ENCODE results near the gene FXR2. TPM values are rescaled to one million over a fixed set of nuclear protein-coding genes. Genes with fewer than 3 reads are reported as not detected.

The FXR2 gene
- total and polyA plus RNA-seq, 9 donors, result 31.4 to 37.2 (median 35.1) TPM

DNA sequence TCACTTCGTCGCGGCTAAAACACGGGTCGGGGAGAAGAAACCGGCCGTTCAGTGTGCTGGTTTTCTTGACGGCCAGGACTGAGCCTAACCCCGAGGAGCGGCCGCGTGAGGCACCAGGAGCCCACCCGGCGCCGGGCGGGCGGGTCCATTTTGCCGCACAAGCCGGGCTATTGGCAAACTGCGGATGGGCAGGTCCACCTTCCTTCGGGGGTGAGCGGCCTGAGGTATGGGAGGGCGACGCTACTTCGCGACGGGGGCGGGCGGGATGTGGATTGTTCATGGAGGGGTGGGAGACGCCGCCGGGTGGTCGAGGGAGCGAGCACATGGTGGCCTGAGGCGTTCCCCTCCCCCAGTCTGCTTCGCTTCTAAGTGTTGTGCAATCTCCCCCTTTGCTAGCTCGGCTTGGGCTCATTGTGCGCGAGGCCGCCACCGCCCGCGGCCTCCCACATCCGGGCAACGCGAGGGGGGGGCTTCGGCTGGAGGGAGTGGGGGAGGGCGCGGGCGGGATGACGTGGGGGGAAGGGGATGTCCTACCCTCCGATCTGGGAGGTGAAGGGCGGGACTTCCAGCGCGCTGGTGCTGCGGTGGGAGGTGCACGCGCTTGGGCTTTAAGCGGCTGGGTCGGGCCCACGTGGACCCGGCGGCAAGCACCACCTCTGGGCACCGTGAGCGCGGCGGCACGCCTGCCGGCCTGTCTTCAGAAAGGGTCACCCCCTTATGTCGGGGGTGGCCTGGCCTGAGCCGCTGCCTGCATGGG is 41.2 kb downstream of the FXR2 start:
- WGBS (ENCODE audit: insufficient coverage), result 0% methylated on average over 51 of the region's 71 CpGs
- Histone ChIP-seq H3K27me3 (ENCODE audit: control insufficient read depth, insufficient read depth, low read length) (no peaks in the 10 kb centered on the region), H3K4me1 (ENCODE audit: control insufficient read depth, insufficient read depth, low read length) (peaks cover 28% of the 10 kb centered on the region), H3K4me3 (ENCODE audit: low read length) (peak overlapping the region; percentile 100), H3K27ac (ENCODE audit: low read length) (peak overlapping the region; percentile 99), H3K36me3 (ENCODE audit: control insufficient read depth, insufficient read depth, low read length) (peaks cover 72% of the 10 kb centered on the region), H3K9me3 (replicated peaks; ENCODE audit: control insufficient read depth, low read depth, low read length) (no peaks in the 10 kb centered on the region)
- peak; percentile 97 for DNase-seq

GRCh38 chr17:7572588-7573323 is 41.9 kb downstream of the FXR2 start:
- H3K36me3 ChIP-seq (ENCODE audit: control insufficient read depth, insufficient read depth, low read length), result peaks cover 65% of the 10 kb centered on the region
- H3K27me3 ChIP-seq (ENCODE audit: control insufficient read depth, insufficient read depth, low read length), result no peaks in the 10 kb centered on the region
- peak overlapping the region; percentile 100 for H3K4me3 ChIP-seq (ENCODE audit: low read length)
- peak; percentile 100 for DNase-seq
- H3K4me1 ChIP-seq (ENCODE audit: control insufficient read depth, insufficient read depth, low read length), result peaks cover 28% of the 10 kb centered on the region
- no peaks in the 10 kb centered on the region for H3K9me3 ChIP-seq (replicated peaks; ENCODE audit: control insufficient read depth, low read depth, low read length)
- H3K27ac ChIP-seq (ENCODE audit: low read length), result peak overlapping the region; percentile 99
- WGBS (ENCODE audit: insufficient coverage), result under 1% methylated on average over 73 of the region's 73 CpGs

- Histone ChIP-seq H3K4me3 (ENCODE audit: low read length) (peak overlapping the region; percentile 47), H3K27me3 (ENCODE audit: control insufficient read depth, insufficient read depth, low read length) (no peaks in the 10 kb centered on the region), H3K36me3 (ENCODE audit: control insufficient read depth, insufficient read depth, low read length) (peaks cover 64% of the 10 kb centered on the region), H3K9me3 (replicated peaks; ENCODE audit: control insufficient read depth, low read depth, low read length) (no peaks in the 10 kb centered on the region), H3K27ac (ENCODE audit: low read length) (peak overlapping the region; percentile 87), H3K4me1 (ENCODE audit: control insufficient read depth, insufficient read depth, low read length) (peaks cover 28% of the 10 kb centered on the region)
- DNase-seq, result no peak
- 0% methylated on average over 10 of the region's 11 CpGs for WGBS (ENCODE audit: insufficient coverage)
Observed at GRCh38 chr17:7572338-7572587, 42.4 kb downstream of the FXR2 start.

DNA sequence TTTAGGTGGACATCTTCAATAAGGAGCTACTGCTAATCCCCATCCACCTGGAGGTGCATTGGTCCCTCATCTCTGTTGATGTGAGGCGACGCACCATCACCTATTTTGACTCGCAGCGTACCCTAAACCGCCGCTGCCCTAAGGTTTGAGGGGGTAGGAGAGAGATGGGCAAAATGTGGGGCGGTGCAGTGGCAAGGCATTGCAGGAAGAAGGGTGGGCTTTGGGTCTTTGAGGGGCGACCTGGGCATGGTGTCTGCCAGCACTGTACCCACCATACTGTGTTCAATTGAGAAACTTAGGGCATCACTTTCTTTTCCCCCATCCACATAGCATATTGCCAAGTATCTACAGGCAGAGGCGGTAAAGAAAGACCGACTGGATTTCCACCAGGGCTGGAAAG is 44.3 kb downstream of the FXR2 start:
- DNase-seq, result no peak
- H3K4me3 ChIP-seq (ENCODE audit: low read length), result no peak overlapping the region
- H3K9me3 ChIP-seq (replicated peaks; ENCODE audit: control insufficient read depth, low read depth, low read length), result no peaks in the 10 kb centered on the region
- no peak overlapping the region for H3K27ac ChIP-seq (ENCODE audit: low read length)
- H3K27me3 ChIP-seq (ENCODE audit: control insufficient read depth, insufficient read depth, low read length), result no peaks in the 10 kb centered on the region
- WGBS (ENCODE audit: insufficient coverage), result 75% methylated on average over 2 of the region's 10 CpGs
- peaks cover 20% of the 10 kb centered on the region for H3K4me1 ChIP-seq (ENCODE audit: control insufficient read depth, insufficient read depth, low read length)
- H3K36me3 ChIP-seq (ENCODE audit: control insufficient read depth, insufficient read depth, low read length), result peaks cover 63% of the 10 kb centered on the region

- peaks cover 14% of the 10 kb centered on the region for H3K4me1 ChIP-seq (ENCODE audit: control insufficient read depth, insufficient read depth, low read length)
- WGBS (ENCODE audit: insufficient coverage), result no CpG with 5 or more reads among the region's 5 CpGs
- no peaks in the 10 kb centered on the region for H3K27me3 ChIP-seq (ENCODE audit: control insufficient read depth, insufficient read depth, low read length)
- no peak overlapping the region for H3K27ac ChIP-seq (ENCODE audit: low read length)
- DNase-seq, result no peak
- no peak overlapping the region for H3K4me3 ChIP-seq (ENCODE audit: low read length)
- peaks cover 63% of the 10 kb centered on the region for H3K36me3 ChIP-seq (ENCODE audit: control insufficient read depth, insufficient read depth, low read length)
- no peaks in the 10 kb centered on the region for H3K9me3 ChIP-seq (replicated peaks; ENCODE audit: control insufficient read depth, low read depth, low read length)
Observed at GRCh38 chr17:7569571-7569970, 45.1 kb downstream of the FXR2 start.

DNA sequence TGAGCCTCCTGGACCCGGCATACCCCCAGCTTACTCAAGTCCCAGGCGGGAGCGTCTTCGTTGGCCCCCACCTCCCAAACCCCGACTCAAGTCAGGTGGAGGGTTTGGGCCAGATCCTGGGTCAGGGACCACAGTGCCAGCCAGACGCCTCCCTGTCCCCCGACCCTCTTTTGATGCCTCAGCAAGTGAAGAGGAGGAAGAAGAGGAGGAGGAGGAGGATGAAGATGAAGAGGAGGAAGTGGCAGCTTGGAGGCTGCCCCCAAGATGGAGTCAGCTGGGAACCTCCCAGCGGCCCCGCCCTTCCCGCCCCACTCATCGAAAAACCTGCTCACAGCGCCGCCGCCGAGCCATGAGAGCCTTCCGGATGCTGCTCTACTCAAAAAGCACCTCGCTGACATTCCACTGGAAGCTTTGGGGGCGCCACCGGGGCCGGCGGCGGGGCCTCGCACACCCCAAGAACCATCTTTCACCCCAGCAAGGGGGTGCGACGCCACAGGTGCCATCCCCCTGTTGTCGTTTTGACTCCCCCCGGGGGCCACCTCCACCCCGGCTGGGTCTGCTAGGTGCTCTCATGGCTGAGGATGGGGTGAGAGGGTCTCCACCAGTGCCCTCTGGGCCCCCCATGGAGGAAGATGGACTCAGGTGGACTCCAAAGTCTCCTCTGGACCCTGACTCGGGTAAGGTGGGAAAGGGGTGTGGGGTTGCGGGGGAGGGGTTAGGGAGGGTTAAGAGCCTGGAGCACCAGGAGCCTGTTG is 51.4 kb downstream of the FXR2 start:
- WGBS (ENCODE audit: insufficient coverage), result 91% methylated on average over 22 of the region's 30 CpGs
- H3K36me3 ChIP-seq (ENCODE audit: control insufficient read depth, insufficient read depth, low read length), result peaks cover 50% of the 10 kb centered on the region
- H3K4me1 ChIP-seq (ENCODE audit: control insufficient read depth, insufficient read depth, low read length), result peaks cover 42% of the 10 kb centered on the region
- H3K27me3 ChIP-seq (ENCODE audit: control insufficient read depth, insufficient read depth, low read length), result no peaks in the 10 kb centered on the region
- H3K4me3 ChIP-seq (ENCODE audit: low read length), result no peak overlapping the region
- H3K27ac ChIP-seq (ENCODE audit: low read length), result no peak overlapping the region
- H3K9me3 ChIP-seq (replicated peaks; ENCODE audit: control insufficient read depth, low read depth, low read length), result no peaks in the 10 kb centered on the region
- DNase-seq, result no peak

- H3K27ac ChIP-seq (ENCODE audit: low read length), result peak overlapping the region; percentile 82
- 1% methylated on average over 9 of the region's 28 CpGs for WGBS (ENCODE audit: insufficient coverage)
- no peaks in the 10 kb centered on the region for H3K9me3 ChIP-seq (replicated peaks; ENCODE audit: control insufficient read depth, low read depth, low read length)
- peaks cover 45% of the 10 kb centered on the region for H3K36me3 ChIP-seq (ENCODE audit: control insufficient read depth, insufficient read depth, low read length)
- peaks cover 53% of the 10 kb centered on the region for H3K4me1 ChIP-seq (ENCODE audit: control insufficient read depth, insufficient read depth, low read length)
- DNase-seq, result no peak
- no peaks in the 10 kb centered on the region for H3K27me3 ChIP-seq (ENCODE audit: control insufficient read depth, insufficient read depth, low read length)
- H3K4me3 ChIP-seq (ENCODE audit: low read length), result peak overlapping the region; percentile 83
Observed at GRCh38 chr17:7562208-7562605, 52.5 kb downstream of the FXR2 start.

DNA sequence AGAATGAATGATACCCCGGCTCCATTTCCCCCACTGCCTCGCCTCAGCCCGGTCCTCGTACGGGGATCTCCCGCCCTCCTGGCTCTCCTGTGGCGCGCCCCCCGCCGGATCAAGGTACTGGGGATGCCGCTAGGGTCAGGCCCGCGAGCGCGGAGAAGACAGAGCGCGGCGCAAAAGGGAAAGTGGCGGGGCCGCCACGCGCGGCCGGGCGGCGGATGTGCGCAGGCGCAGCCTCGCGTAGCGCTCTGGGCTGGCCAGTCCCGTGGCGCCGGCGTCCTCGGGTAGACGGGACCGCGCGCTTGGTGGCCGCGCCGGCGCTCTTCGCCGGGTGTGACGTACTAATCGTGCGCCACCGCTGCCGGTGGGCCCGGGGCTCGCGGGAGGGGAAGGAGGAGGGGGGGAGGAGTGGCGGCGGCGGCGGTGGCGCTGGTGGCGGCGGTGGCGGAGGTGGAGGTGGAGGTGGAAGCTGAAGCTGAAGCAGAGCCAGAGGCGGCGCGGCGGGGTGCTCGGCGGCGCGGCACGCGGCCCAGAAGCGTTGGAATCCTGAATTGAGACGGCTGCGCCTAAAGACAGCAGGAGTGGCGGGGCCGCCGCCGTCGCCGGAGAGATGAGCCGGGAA is 53.0 kb downstream of the FXR2 start, which contains the start of gene SENP3:
SENP3 (plus strand) TSS at position 331 of the 619 bp plus-strand sequence. CDS start 1,158 bp downstream, outside the sequence.
- peaks cover 56% of the 10 kb centered on the region for H3K4me1 ChIP-seq (ENCODE audit: control insufficient read depth, insufficient read depth, low read length)
- DNase-seq, result peak; percentile 97
- H3K27ac ChIP-seq (ENCODE audit: low read length), result peak within 1 kb of the TSS; percentile 98
- peak within 1 kb of the TSS; percentile 83 for H3K4me3 ChIP-seq (ENCODE audit: low read length)
- no peaks in the 10 kb centered on the region for H3K27me3 ChIP-seq (ENCODE audit: control insufficient read depth, insufficient read depth, low read length)
- WGBS (ENCODE audit: insufficient coverage), result under 1% methylated on average over 75 of the region's 82 CpGs
- H3K36me3 ChIP-seq (ENCODE audit: control insufficient read depth, insufficient read depth, low read length), result peaks cover 41% of the 10 kb centered on the region
- H3K9me3 ChIP-seq (replicated peaks; ENCODE audit: control insufficient read depth, low read depth, low read length), result no peaks in the 10 kb centered on the region

GRCh38 chr17:7561028-7561575 is 53.6 kb downstream of the FXR2 start:
- under 1% methylated on average over 19 of the region's 32 CpGs for WGBS (ENCODE audit: insufficient coverage)
- Histone ChIP-seq H3K9me3 (replicated peaks; ENCODE audit: control insufficient read depth, low read depth, low read length) (no peaks in the 10 kb centered on the region), H3K36me3 (ENCODE audit: control insufficient read depth, insufficient read depth, low read length) (peaks cover 35% of the 10 kb centered on the region), H3K27ac (ENCODE audit: low read length) (peak overlapping the region; percentile 98), H3K4me1 (ENCODE audit: control insufficient read depth, insufficient read depth, low read length) (peaks cover 56% of the 10 kb centered on the region), H3K4me3 (ENCODE audit: low read length) (peak overlapping the region; percentile 83), H3K27me3 (ENCODE audit: control insufficient read depth, insufficient read depth, low read length) (no peaks in the 10 kb centered on the region)
- DNase-seq, result peak; percentile 93
